Large intestine (tissue), 3 donors: ENCODE measurements around the gene TCTN2. TPM values are rescaled to one million over a fixed set of nuclear protein-coding genes. Genes with fewer than 3 reads are reported as not detected.
A peak's percentile ranks its signal among the peaks of the same experiment; 100 is the strongest.

ENCODE experiments used
- DNase-seq, 2 donors: peaks; one replicate each; pipeline versions ENCODE4 v3.0.0 to v3.0.0-alpha.2; 2013
- H3K27ac ChIP-seq: one replicate; pipeline ENCODE4 v1.5.1; 2013; ENCODE audit warnings: low read length
- H3K27me3 ChIP-seq: 2 replicates; pipeline ENCODE4 v1.6.1; 2013; ENCODE audit warnings: low read length; ENCODE audit not compliant: control insufficient read depth, insufficient read depth
- H3K36me3 ChIP-seq: 2 replicates; pipeline ENCODE4 v1.6.1; 2013; ENCODE audit warnings: low read length; ENCODE audit not compliant: control insufficient read depth, insufficient read depth
- H3K4me1 ChIP-seq: one replicate; pipeline ENCODE4 v1.6.1; 2013; ENCODE audit warnings: low read length; ENCODE audit not compliant: control insufficient read depth, insufficient read depth
- H3K4me3 ChIP-seq: one replicate; pipeline ENCODE4 v1.5.1; 2013; ENCODE audit warnings: low read length
- H3K9me3 ChIP-seq: one replicate; pipeline ENCODE4 v1.6.1; 2013; ENCODE audit warnings: mild to moderate bottlenecking, low read depth, low read length, moderate library complexity; ENCODE audit not compliant: control insufficient read depth
- WGBS: methylation state at CpG from one replicate; pipeline ENCODE4 v1.1.5; 2013; ENCODE audit warnings: low lambda C conversion rate; ENCODE audit not compliant: insufficient coverage; 5-methylcytosine and 5-hydroxymethylcytosine counted together
- polyA plus RNA-seq: library from polyadenylated mRNA; unstranded; fragments of 120-200 nt; gene quantifications from one replicate; pipeline ENCODE4 v1.2.1, GENCODE V29; 2013

Gene TCTN2
- polyA plus RNA-seq, 1 donor = 8.6 TPM

DNA sequence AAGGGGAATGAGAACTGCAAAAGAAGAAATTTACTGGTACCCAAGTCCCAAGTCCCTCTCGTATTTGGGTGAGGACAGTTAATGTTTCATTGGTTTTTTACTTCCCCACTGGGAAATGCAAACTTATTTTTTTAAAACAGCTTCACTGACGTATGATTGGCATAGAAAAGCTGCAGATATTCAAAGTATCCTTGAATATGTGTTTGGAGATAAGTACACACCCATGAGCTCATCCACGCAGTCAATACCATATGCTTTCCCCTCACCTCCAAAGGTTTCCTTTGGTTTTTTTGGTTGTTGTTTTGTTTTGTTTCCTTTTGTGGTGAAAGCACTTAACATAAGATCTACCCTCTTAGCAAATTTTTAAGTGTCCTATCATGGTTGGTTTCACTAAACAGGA is 13.1 kb downstream of the TCTN2 start:
- Histone ChIP-seq H3K9me3 (no peaks in the 10 kb centered on the region), H3K36me3 (peaks cover 10% of the 10 kb centered on the region), H3K4me3 (no peak overlapping the region), H3K4me1 (no peaks in the 10 kb centered on the region), H3K27me3 (no peaks in the 10 kb centered on the region), H3K27ac (no peak overlapping the region)
- WGBS = no CpG with 5 or more reads among the region's 3 CpGs
- no peak for DNase-seq

DNA sequence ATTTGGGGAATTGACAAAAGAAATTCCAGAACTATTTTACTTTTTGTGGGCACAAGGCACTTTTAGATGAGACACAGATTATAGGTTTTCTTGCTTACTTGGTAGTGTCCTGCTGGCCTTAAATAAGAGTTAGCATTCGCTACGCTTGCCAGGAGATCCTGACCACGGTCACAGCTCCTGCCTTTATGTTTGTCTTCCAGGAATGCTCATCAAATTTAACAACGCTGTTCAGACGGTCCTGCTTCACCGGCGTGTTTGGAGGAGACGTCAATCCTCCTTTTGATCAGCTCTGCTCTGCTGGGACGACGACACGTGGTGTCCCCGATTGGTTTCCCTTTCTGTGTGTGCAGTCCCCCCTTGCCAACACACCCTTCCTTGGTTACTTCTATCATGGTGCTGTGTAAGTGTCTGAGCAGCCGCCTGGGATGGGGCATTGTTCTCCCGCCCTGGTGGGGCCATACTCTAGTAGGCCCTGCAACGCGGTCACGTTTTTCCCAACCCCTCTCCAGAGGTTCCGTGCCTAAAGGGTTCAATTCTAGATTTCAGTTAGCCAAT is 15.8 kb downstream of the TCTN2 start:
- Histone ChIP-seq H3K36me3 (peaks cover 18% of the 10 kb centered on the region), H3K27ac (no peak overlapping the region), H3K4me1 (no peaks in the 10 kb centered on the region), H3K9me3 (no peaks in the 10 kb centered on the region), H3K27me3 (no peaks in the 10 kb centered on the region), H3K4me3 (no peak overlapping the region)
- no peak for DNase-seq
- 94% methylated on average over 3 of the region's 18 CpGs for WGBS

DNA sequence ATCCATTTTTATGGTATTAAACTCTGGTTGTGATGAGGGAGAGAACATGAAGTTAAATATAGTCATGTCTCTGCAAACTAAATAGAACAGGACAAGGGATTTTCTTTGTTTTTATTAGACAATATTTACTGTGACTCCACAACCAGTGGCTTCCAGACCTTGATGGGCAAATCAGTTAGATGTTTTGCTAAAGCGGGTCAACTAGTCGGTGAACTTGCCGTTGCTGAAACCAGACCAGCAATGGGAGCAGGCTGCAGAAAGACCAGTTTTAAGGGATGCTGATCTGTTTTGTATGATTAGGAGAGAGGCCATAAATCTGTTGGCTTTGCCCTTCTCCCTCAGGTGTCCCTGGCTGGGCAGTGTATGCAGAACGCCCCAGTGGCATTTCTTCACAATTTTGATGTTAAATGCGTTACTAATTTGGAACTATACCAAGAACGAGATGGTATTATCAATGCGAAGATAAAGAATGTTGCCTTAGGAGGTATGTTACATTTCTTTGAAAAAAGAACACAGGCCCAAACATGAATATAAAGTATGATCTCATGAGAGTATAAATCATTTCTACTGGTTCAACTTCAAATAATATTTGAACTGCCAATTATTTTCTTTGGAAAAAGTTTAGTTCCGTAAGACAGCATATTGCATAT is 19.4 kb downstream of the TCTN2 start:
- H3K36me3 ChIP-seq = peaks cover 19% of the 10 kb centered on the region
- no peak overlapping the region for H3K27ac ChIP-seq
- no peaks in the 10 kb centered on the region for H3K27me3 ChIP-seq
- DNase-seq = no peak
- no peaks in the 10 kb centered on the region for H3K9me3 ChIP-seq
- no peaks in the 10 kb centered on the region for H3K4me1 ChIP-seq
- no peak overlapping the region for H3K4me3 ChIP-seq
- WGBS = 93% methylated on average over 2 of the region's 8 CpGs

DNA sequence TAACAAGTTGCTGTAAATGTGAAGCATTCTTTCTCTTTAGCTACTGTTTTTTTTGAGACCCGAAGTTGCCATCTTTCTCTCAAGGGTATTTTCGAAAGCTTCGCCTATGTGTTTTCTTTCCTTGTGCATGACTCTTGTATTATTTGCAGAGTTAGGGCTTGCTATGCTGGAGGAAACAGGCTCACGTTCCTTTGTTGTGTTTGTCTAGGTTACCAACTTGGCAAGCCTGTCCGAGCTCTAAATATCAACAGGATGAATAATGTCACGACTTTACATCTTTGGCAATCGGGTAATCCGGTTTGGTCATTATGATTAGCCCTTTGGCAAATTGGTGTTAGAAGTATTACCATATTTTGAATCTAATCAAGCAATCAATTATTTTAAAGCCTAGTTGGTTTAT is 25.3 kb downstream of the TCTN2 start:
- H3K36me3 ChIP-seq = peaks cover 24% of the 10 kb centered on the region
- no peak overlapping the region for H3K4me3 ChIP-seq
- DNase-seq = no peak
- 100% methylated on average over 3 of the region's 8 CpGs for WGBS
- H3K27me3 ChIP-seq = no peaks in the 10 kb centered on the region
- H3K27ac ChIP-seq = no peak overlapping the region
- no peaks in the 10 kb centered on the region for H3K9me3 ChIP-seq
- H3K4me1 ChIP-seq = no peaks in the 10 kb centered on the region

DNA sequence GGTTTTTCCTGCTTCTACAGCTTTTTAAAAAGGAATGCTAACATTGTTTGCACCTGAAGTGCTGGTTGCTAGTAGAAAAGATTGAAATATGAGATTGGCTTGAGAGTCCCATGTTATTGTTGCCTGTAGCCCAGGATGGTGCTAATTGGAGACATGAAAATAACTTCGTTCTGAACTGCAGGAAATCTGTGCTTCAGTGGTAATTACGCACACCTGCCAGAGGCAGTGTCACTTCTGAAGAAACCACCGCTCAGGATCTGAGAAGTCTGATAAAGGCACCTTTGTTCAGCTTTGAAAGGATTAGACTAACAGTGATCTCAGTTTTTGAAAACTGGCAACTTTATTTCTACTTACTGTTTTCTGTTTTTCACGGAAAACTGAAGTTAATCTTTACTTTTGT is 25.7 kb downstream of the TCTN2 start:
- Histone ChIP-seq H3K36me3 (peaks cover 23% of the 10 kb centered on the region), H3K9me3 (no peaks in the 10 kb centered on the region), H3K4me3 (no peak overlapping the region), H3K4me1 (no peaks in the 10 kb centered on the region), H3K27me3 (no peaks in the 10 kb centered on the region), H3K27ac (no peak overlapping the region)
- WGBS = 54% methylated on average over 2 of the region's 4 CpGs
- peak in 1 of 2 donors; percentile 33 for DNase-seq

DNA sequence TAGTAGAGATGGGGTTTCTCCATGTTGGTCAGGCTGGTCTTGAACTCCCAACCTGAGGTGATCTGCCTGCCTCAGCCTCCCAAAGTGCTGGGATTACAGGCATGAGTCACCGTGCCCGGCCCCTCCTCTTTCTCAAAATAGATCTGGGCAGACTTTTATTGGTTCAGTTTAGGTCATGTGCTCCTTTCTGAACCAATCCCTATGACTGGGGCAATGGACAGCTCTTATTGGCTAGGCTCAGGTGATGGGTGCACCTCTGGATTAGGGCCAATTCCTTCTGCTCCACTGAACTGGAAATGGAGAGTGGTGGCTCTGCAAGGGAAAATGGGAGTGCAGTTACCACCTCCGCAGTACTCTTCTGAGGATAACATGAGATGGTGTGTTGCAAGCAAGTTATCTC is 35.0 kb downstream of the TCTN2 start:
- H3K4me1 ChIP-seq = peaks cover 3% of the 10 kb centered on the region
- no peak overlapping the region for H3K27ac ChIP-seq
- peak in 1 of 2 donors; percentile 71 for DNase-seq
- H3K27me3 ChIP-seq = no peaks in the 10 kb centered on the region
- no peak overlapping the region for H3K4me3 ChIP-seq
- no CpG with 5 or more reads among the region's 3 CpGs for WGBS
- no peaks in the 10 kb centered on the region for H3K9me3 ChIP-seq
- H3K36me3 ChIP-seq = peaks cover 15% of the 10 kb centered on the region

DNA sequence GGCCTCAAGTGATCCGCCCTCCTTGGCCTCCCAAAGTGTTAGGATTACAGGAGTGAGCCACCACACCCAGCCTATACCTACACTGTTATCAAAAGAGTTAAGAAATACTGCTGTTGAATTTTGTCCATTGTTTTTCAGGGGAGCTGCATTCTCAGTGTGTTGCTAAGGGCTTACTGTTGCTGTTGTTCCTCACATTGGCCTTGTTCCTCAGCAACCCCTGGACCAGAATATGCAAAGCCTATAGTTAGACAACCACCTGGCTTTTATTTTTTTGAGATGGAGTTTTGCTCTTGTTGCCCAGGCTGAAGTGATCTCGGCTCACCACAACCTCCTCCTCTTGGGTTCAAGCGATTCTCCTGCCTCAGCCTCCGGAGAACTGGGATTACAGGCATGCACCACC is 36.6 kb downstream of the TCTN2 start:
- no peaks in the 10 kb centered on the region for H3K9me3 ChIP-seq
- H3K4me3 ChIP-seq = no peak overlapping the region
- no peak for DNase-seq
- H3K36me3 ChIP-seq = peaks cover 5% of the 10 kb centered on the region
- no peaks in the 10 kb centered on the region for H3K27me3 ChIP-seq
- no peak overlapping the region for H3K27ac ChIP-seq
- WGBS = no CpG with 5 or more reads among the region's 4 CpGs
- H3K4me1 ChIP-seq = peaks cover 3% of the 10 kb centered on the region

DNA sequence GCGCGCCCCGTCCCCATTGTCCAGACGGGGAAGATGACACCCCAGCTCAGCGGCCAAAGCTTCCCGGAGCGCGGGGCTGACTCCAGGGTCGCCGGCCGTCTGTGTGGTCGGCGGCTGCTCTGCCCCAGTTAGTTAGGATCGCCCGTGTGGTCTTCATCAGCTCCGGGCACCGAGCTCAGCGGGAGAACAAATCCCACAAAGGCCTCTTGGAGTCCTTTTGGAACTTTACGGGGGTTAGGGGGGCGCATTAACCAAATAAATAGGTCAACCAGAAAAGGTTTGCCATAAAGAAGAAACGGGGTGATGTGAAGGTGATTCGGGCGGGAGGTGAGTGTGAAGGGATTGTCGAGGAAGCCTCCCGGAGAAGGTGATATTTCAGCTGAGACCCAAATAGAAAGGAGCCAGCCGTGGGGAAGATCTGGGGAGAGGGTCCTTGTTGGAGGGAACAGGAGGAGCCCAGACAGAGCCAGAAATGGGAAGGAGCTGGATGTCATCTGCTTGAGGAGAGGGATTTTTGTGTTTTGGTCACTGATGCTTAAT is 41.9 kb downstream of the TCTN2 start:
- H3K36me3 ChIP-seq = no peaks in the 10 kb centered on the region
- H3K27ac ChIP-seq = no peak overlapping the region
- WGBS = 0% methylated on average over 6 of the region's 26 CpGs
- H3K4me3 ChIP-seq = peak overlapping the region; percentile 90
- DNase-seq = no peak
- peaks cover 12% of the 10 kb centered on the region for H3K4me1 ChIP-seq
- H3K27me3 ChIP-seq = no peaks in the 10 kb centered on the region
- no peaks in the 10 kb centered on the region for H3K9me3 ChIP-seq

DNA sequence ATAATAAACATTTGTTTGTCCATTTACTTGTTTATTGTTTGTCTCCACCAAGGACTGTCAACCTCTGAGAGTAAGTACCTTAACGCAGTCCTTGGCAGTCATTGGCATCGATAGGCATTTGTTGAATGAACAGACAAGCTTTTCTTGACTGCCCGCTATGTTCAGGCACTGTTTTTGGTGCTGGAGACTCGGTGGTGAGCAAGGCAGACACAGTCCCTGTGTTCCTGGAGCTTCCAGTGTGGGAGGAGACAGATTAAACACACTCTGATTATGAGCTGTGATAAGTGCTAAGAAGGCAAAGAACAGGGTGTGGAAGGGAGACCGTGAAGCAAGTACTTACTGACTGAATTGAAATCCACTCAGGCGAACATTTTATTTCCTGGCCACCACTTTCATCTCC is 42.5 kb downstream of the TCTN2 start:
- Histone ChIP-seq H3K4me1 (peaks cover 12% of the 10 kb centered on the region), H3K27me3 (no peaks in the 10 kb centered on the region), H3K27ac (peak overlapping the region; percentile 59), H3K9me3 (no peaks in the 10 kb centered on the region), H3K36me3 (no peaks in the 10 kb centered on the region), H3K4me3 (peak overlapping the region; percentile 90)
- peak; percentile 25 to 57 for DNase-seq
- WGBS = no CpG with 5 or more reads among the region's 6 CpGs

DNA sequence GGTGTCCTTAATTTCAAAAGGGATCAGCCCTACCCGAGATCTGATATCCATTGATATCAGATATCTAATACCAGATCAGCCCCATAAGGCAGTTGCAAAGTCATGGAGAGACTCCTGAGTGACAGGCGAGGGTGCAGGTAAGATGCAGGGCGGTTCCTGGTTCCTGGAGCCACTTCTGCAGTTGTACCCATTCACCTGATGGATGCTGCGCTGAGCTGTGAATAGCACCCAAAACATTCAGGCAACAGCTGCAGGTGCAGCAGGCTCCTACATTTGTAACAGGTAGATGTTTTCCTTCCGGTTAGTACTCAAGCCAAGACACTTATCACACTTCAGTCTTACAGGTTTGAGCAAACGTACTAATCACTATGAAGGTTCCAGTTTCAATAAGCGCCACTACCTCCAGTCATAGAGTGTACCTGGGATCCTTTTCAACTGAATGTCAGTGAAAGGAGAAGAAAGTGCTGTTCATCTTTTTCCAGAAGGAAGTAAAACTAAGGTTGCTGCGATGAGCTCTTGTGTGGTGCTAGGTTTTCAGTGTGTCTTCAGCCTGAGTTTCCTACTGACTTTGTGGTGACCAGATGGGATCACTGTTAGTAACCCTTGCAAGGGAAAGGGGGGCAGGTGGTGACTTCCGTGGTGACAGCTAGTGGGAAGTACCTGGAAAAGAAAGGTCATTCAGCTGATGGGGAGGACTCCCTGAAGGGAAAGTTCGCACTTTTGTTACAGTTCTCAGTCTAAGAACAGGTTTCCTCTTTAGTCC is 43.1 kb downstream of the TCTN2 start:
- H3K4me3 ChIP-seq = peak overlapping the region; percentile 90
- peak overlapping the region; percentile 59 for H3K27ac ChIP-seq
- WGBS = no CpG with 5 or more reads among the region's 10 CpGs
- H3K27me3 ChIP-seq = no peaks in the 10 kb centered on the region
- H3K9me3 ChIP-seq = no peaks in the 10 kb centered on the region
- peaks cover 12% of the 10 kb centered on the region for H3K4me1 ChIP-seq
- DNase-seq = peak in 1 of 2 donors; percentile 30
- no peaks in the 10 kb centered on the region for H3K36me3 ChIP-seq
